ENCODE data around the gene BCL11B.

Gene BCL11B

GRCh38 chr14:99192830-99193229 lies 79.2 kb downstream of the BCL11B start:
- CTCF ChIA-PET, result no interaction called here
- POLR2A ChIA-PET, result no interaction called here
- no peak for DNase-seq (ENCODE audit: extremely low spot score)

GRCh38 chr14:99192028-99192621 lies 79.9 kb downstream of the BCL11B start:
- CTCF ChIA-PET, result no interaction called here

More at GRCh38 chr14:99192830-99193229, 79.2 kb downstream of the BCL11B start:
- TF ChIP-seq CTCF (IDR thresholded peaks at IDR 0.05; ENCODE audit: control extremely low read depth, extremely low read depth, low read depth, missing control alignments), result no peak

GRCh38 chr14:99191395-99192027 lies 80.5 kb downstream of the BCL11B start:
- no peak for TF ChIP-seq CTCF (IDR thresholded peaks at IDR 0.05; ENCODE audit: control extremely low read depth, extremely low read depth, low read depth, missing control alignments)
- DNase-seq (ENCODE audit: extremely low spot score), result no peak
- POLR2A ChIA-PET, result no interaction called here
- CTCF ChIA-PET, result no interaction called here

More at GRCh38 chr14:99192028-99192621, 79.9 kb downstream of the BCL11B start:
- POLR2A ChIA-PET, result no interaction called here
- DNase-seq (ENCODE audit: extremely low spot score), result no peak
- TF ChIP-seq CTCF (IDR thresholded peaks at IDR 0.05; ENCODE audit: control extremely low read depth, extremely low read depth, low read depth, missing control alignments), result no peak

- DNase-seq (ENCODE audit: extremely low spot score), result no peak
- POLR2A ChIA-PET, result no interaction called here
- no peak for TF ChIP-seq CTCF (IDR thresholded peaks at IDR 0.05; ENCODE audit: control extremely low read depth, extremely low read depth, low read depth, missing control alignments)
- CTCF ChIA-PET, result no interaction called here
These were observed 81.2 kb downstream of the BCL11B start for GRCh38 chr14:99190696-99191394.

GRCh38 chr14:99189201-99189801 lies 82.7 kb downstream of the BCL11B start:
- no peak for DNase-seq (ENCODE audit: extremely low spot score)
- CTCF ChIA-PET, result interaction anchor here (0.7 kb wide), 1 partner anchor 11 kb away, joined by 3 read pairs; no protein-coding TSS in a partner anchor
- POLR2A ChIA-PET, result no interaction called here
- no peak for TF ChIP-seq CTCF (IDR thresholded peaks at IDR 0.05; ENCODE audit: control extremely low read depth, extremely low read depth, low read depth, missing control alignments)

- POLR2A ChIA-PET, result no interaction called here
- no peak for TF ChIP-seq CTCF (IDR thresholded peaks at IDR 0.05; ENCODE audit: control extremely low read depth, extremely low read depth, low read depth, missing control alignments)
- CTCF ChIA-PET, result interaction anchor here (0.7 kb wide), 1 partner anchor 11 kb away, joined by 3 read pairs; no protein-coding TSS in a partner anchor
- DNase-seq (ENCODE audit: extremely low spot score), result no peak
These were observed 83.2 kb downstream of the BCL11B start for GRCh38 chr14:99188731-99189191.

Measured in GM10248 (cell line).